DND-41 (cell line): ENCODE results near the gene PSMB11.

Experiments
- CTCF ChIP-seq: IDR thresholded peaks from 2 replicates; pipeline ENCODE4 v1.5.1; 2012; ENCODE audit warnings: borderline replicate concordance, low read length, moderate library complexity, mild to moderate bottlenecking; ENCODE audit not compliant: poor library complexity, severe bottlenecking; ENCODE audit errors: extremely low read depth
- EZH2 ChIP-seq: IDR thresholded peaks from 3 replicates; pipeline ENCODE4 v1.6.1; 2012; ENCODE audit warnings: borderline replicate concordance, low read depth, mild to moderate bottlenecking, moderate library complexity, low read length, inconsistent platforms; ENCODE audit not compliant: severe bottlenecking

- TF ChIP-seq CTCF (no peak), EZH2 (no peak)
Observed at GRCh38 chr14:23063601-23064000, 21.6 kb downstream of the PSMB11 start.
